CD4-positive, alpha-beta memory T cell (primary cell): ENCODE results near the gene ZNF689. TPM values are rescaled to one million over a fixed set of nuclear protein-coding genes. Genes with fewer than 3 reads are reported as not detected.
A peak's percentile ranks its signal among the peaks of the same experiment; 100 is the strongest.

Source experiments
- CTCF ChIA-PET: fragments of 350-600 bp; sonication (Branson Sonifier 250); formaldehyde crosslinking; loops from one replicate; lab custom pipeline; 2021; ENCODE audit warnings: inconsistent platforms; ENCODE audit not compliant: partially characterized antibody; lab: Charles Lee
- POLR2A ChIA-PET: fragments of 350-600 bp; sonication (Branson Sonifier 250); formaldehyde crosslinking; loops from one replicate; lab custom pipeline; 2021; ENCODE audit not compliant: partially characterized antibody; lab: Charles Lee
- DNase-seq, 5 donors: peaks; one replicate each; pipeline versions ENCODE4 v3.0.0 to v3.0.0-alpha.2; 2020 to 2022; ENCODE audit warnings: mixed read lengths in 1 of 5
- H3K27ac ChIP-seq: one replicate; pipeline ENCODE4 v1.7.0; 2013; ENCODE audit warnings: low read depth, low read length
- H3K27me3 ChIP-seq: 2 replicates; pipeline ENCODE4 v1.7.0; 2013; ENCODE audit warnings: mild to moderate bottlenecking, low read length, moderate library complexity; ENCODE audit not compliant: insufficient read depth
- H3K36me3 ChIP-seq: 2 replicates; pipeline ENCODE4 v1.7.0; 2013; ENCODE audit warnings: mild to moderate bottlenecking, low read length, moderate library complexity; ENCODE audit not compliant: insufficient read depth
- H3K4me1 ChIP-seq: 2 replicates; pipeline ENCODE4 v1.7.0; 2013; ENCODE audit warnings: mild to moderate bottlenecking, low read length, moderate library complexity; ENCODE audit not compliant: insufficient read depth
- H3K4me3 ChIP-seq, 2 donors: one replicate each; pipeline ENCODE4 v1.7.0; 2013; ENCODE audit warnings: low read length in 2 of 2, mild to moderate bottlenecking in 1 of 2
- H3K9me3 ChIP-seq, 2 donors: one replicate each; pipeline ENCODE4 v1.7.0; 2013; ENCODE audit warnings: low read length in 2 of 2, control low read depth in 1 of 2; ENCODE audit not compliant: control insufficient read depth in 1 of 2
- H3K27ac Mint-ChIP-seq, 7 donors: one replicate each; pipeline ENCODE4 v1.8.0; 2020 to 2021; ENCODE audit warnings: mixed read lengths in 7 of 7, mild to moderate bottlenecking in 6 of 7, inconsistent platforms in 3 of 7, moderate library complexity in 3 of 7
- H3K27me3 Mint-ChIP-seq, 2 donors: one replicate each; pipeline ENCODE4 v1.8.0; 2020 to 2021; ENCODE audit warnings: mixed read lengths in 2 of 2
- H3K36me3 Mint-ChIP-seq, 2 donors: one replicate each; pipeline ENCODE4 v1.8.0; 2020 to 2021; ENCODE audit warnings: mixed read lengths in 2 of 2, inconsistent platforms in 1 of 2, mild to moderate bottlenecking in 1 of 2
- H3K4me1 Mint-ChIP-seq, 4 donors: one replicate each; pipeline ENCODE4 v1.8.0; 2020 to 2021; ENCODE audit warnings: mixed read lengths in 4 of 4, mild to moderate bottlenecking in 1 of 4
- H3K4me3 Mint-ChIP-seq, 8 donors: one replicate each; pipeline ENCODE4 v1.8.0; 2020 to 2021; ENCODE audit warnings: mixed read lengths in 8 of 8, mild to moderate bottlenecking in 7 of 8, moderate library complexity in 6 of 8, inconsistent platforms in 3 of 8
- H3K9me3 Mint-ChIP-seq, 8 donors: one replicate each; pipeline ENCODE4 v1.8.0; 2020 to 2021; ENCODE audit warnings: mixed read lengths in 8 of 8, mild to moderate bottlenecking in 5 of 8, inconsistent platforms in 3 of 8, moderate library complexity in 1 of 8
- intact Hi-C: fragments of 100-400 bp; cut with micrococcal nuclease; formaldehyde crosslinking; loops from one replicate; pipeline ENCODE4 v1.15.1; 2023
- polyA plus RNA-seq, 2 donors: library from polyadenylated mRNA; unstranded; fragments of 300-500 nt; fragmentation: Illumina TruSeq; gene quantifications; one replicate each; pipeline ENCODE4 v1.2.3, GENCODE V29; 2021
- total RNA-seq, 2 experiments: library from RNA; stranded (reverse); gene quantifications; one replicate each; pipeline ENCODE4 v1.2.3, GENCODE V29; 2021

The ZNF689 gene
- total and polyA plus RNA-seq, 4 experiments from 2014 or later: 11.9 to 14.5 (median 13.3) TPM

DNA sequence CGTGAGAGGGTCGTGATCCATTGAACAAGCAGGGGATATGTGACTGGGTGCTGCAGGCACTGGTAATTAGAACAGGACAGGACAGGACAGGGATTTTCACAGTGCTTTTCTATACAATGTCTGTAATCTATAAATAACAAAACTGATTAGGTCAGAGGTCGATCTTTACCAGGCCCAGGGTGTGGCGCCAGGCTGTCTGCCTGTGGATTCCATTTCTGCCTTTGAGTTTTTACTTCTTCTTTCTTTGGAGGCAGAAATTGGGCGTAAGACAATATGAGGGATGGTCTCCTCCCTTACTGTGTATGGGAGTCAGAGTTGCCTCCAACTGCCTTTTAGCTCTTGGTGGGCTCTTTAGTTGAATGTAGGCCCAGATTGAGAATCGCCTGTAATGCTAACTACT is 50.5 kb downstream of the ZNF689 start:
- Mint-ChIP-seq H3K9me3 (peaks cover 0 to 2% (median 0%) of the 10 kb centered on the region in 8 donors), H3K4me3 (peak overlapping the region in 5 of 8 donors; percentile 46 to 89 (median 74)), H3K4me1 (peaks cover 9 to 41% (median 25%) of the 10 kb centered on the region in 4 donors), H3K36me3 (peaks cover 7 to 10% of the 10 kb centered on the region in 2 donors), H3K27ac (peak overlapping the region in 6 of 7 donors; percentile 30 to 97 (median 93)), H3K27me3 (no peaks in the 10 kb centered on the region)
- no peak for DNase-seq
- H3K36me3 ChIP-seq: peaks cover 6% of the 10 kb centered on the region
- intact Hi-C loops: loop anchor here (2.0 kb wide), 2 partner anchors 75 to 99 kb away; partner anchors contain the start of gene FBRS
- no peak overlapping the region for H3K4me3 ChIP-seq
- no peak overlapping the region for H3K27ac ChIP-seq
- H3K9me3 ChIP-seq: no peaks in the 10 kb centered on the region
- peaks cover 40% of the 10 kb centered on the region for H3K4me1 ChIP-seq
- H3K27me3 ChIP-seq: no peaks in the 10 kb centered on the region
- POLR2A ChIA-PET: interaction anchor here (1.7 to 13.9 kb wide), 6 partner anchors 8 to 142 kb away, joined by 9 to 457 read pairs (median 50); partner anchors contain the start of genes DCTPP1, ZNF688 and ZNF747
- CTCF ChIA-PET: interaction anchor here (1.0 to 1.6 kb wide), 3 partner anchors 12 to 38 kb away, joined by 3 to 4 read pairs (median 4); partner anchors contain the start of gene ZNF688

DNA sequence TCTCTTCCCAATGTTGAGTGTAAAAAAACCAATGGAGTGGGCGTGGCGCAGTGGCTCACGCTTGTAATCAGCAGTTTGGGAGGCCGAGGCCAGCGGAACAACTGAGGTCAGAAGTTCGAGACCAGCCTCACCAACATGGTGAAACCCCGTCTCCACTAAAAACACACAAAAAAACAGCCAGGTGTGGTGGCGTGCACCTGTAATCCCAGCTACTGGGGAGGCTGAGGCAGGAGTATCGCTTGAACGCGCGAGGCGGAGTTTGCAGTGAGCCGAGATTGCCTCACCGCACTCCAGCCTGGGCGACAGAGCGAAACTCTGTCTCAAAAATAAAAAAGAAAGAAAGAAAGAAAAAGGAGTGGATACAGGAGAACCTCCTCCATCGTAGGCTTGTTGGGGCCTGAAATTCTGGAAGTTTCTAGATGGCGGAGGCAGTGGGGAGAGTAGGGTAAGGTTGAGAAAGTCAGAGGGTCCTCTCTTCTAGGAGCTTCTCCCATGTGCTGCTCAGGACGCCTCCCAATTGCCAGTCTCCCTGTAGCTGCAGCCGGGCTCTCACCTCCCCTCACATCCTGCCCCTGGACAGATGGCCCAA is 51.3 kb downstream of the ZNF689 start:
- H3K27ac ChIP-seq: peak overlapping the region; percentile 95
- no peak for DNase-seq
- peaks cover 0 to 2% (median 0%) of the 10 kb centered on the region in 8 donors for H3K9me3 Mint-ChIP-seq
- H3K9me3 ChIP-seq: no peaks in the 10 kb centered on the region
- peaks cover 47% of the 10 kb centered on the region for H3K4me1 ChIP-seq
- ChIA-PET CTCF (interaction anchor here (0.6 to 3.0 kb wide), 15 partner anchors 8 to 135 kb away, joined by 3 to 101 read pairs (median 6); partner anchors contain the start of genes DCTPP1, ZNF688, ZNF747 and ZNF785), POLR2A (interaction anchor here (0.7 to 13.9 kb wide), 30 partner anchors 9 to 467 kb away, joined by 3 to 457 read pairs (median 7); partner anchors contain the start of genes DCTPP1, FBRS, ITGAL and PRR14)
- peaks cover 14% of the 10 kb centered on the region in 2 donors for H3K36me3 Mint-ChIP-seq
- H3K27ac Mint-ChIP-seq: peak overlapping the region; percentile 92 to 97 (median 94)
- peak overlapping the region; percentile 88 to 94 (median 92) for H3K4me3 Mint-ChIP-seq
- H3K27me3 Mint-ChIP-seq: no peaks in the 10 kb centered on the region
- intact Hi-C loops: loop anchor here (1.0 to 2.0 kb wide), 8 partner anchors 13 to 139 kb away; partner anchors contain the start of genes DCTPP1, FBRS and ZNF785
- no peaks in the 10 kb centered on the region for H3K27me3 ChIP-seq
- peaks cover 12 to 48% (median 30%) of the 10 kb centered on the region in 4 donors for H3K4me1 Mint-ChIP-seq
- peak overlapping the region in 1 of 2 donors; percentile 75 for H3K4me3 ChIP-seq
- peaks cover 14% of the 10 kb centered on the region for H3K36me3 ChIP-seq

DNA sequence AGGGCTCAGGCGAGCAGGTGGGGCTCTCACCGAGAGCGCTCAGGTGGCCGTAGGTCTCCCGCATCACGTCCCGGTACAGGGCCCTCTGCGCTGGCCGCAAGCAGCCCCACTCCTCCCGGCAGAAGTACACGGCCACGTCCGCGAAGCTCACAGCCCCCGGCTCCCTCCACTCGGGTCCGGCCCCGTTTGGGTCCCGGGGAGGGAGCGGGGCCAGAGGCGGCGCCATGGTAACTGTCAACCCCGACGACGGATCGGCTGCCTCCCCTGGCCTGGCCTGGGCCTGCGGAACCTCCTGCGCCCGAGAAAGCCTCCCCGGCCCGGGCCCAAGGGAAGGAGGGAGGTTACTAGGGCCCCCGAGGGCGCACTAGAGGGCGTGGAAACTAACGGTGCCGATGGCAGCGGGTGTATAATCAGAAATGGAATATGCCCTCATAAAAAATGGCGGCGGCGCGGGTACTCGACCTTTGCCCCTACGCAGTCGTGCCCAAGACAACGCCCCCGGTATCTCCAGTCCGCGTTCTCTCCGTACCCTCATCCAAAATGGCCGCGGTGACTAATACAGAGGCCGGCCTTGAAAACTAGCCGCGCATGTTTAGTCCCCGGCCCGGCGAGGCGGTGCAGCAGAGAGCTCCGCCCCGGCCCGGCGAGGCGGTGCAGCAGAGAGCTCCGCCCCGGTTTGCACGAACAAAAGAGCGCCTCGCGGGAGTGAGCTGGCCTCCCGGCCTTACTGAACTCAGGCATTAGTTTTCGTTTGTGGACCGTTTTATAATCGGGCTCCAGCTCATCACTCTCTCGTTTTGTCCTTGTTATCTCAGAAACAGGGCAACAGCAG is 52.0 kb downstream of the ZNF689 start, which contains the start of gene ZNF764:
ZNF764 (minus strand) TSS at position 418 of the 832 bp plus-strand sequence; CDS start at position 226, 192 bp downstream.
- H3K9me3 Mint-ChIP-seq: peaks cover 0 to 2% (median 0%) of the 10 kb centered on the region in 8 donors
- peaks cover 54% of the 10 kb centered on the region for H3K4me1 ChIP-seq
- CTCF ChIA-PET: interaction anchor here (0.6 to 3.0 kb wide), 19 partner anchors 8 to 136 kb away, joined by 3 to 101 read pairs (median 5); partner anchors contain the start of genes DCTPP1, PRR14, ZNF688 and ZNF747

DNA sequence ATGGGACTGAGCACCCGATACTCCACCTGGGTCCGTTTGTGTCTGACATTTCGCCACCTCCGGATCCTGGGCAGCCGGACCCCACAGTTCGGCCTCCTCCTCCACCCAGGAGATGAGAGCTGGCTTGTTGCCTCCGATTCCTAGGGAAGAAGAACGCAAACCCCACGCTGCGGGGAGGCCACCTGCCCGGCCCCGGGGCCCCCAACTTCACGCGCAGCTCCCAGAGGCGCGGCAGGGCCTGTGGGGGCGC is 52.6 kb downstream of the ZNF689 start:
- peaks cover 20 to 21% of the 10 kb centered on the region in 2 donors for H3K36me3 Mint-ChIP-seq
- Histone ChIP-seq H3K36me3 (peaks cover 22% of the 10 kb centered on the region), H3K27me3 (no peaks in the 10 kb centered on the region), H3K27ac (peak overlapping the region; percentile 95), H3K9me3 (no peaks in the 10 kb centered on the region), H3K4me1 (peaks cover 60% of the 10 kb centered on the region), H3K4me3 (peak overlapping the region; percentile 58 to 75)
- H3K27me3 Mint-ChIP-seq: no peaks in the 10 kb centered on the region
- H3K4me3 Mint-ChIP-seq: peak overlapping the region; percentile 88 to 94 (median 92)
- DNase-seq: no peak
- CTCF ChIA-PET: interaction anchor here (0.7 to 3.0 kb wide), 16 partner anchors 9 to 136 kb away, joined by 3 to 101 read pairs (median 6); partner anchors contain the start of genes DCTPP1, PRR14, SEPHS2 and ZNF688
- H3K27ac Mint-ChIP-seq: peak overlapping the region; percentile 93 to 97 (median 95)
- peaks cover 24 to 60% (median 43%) of the 10 kb centered on the region in 4 donors for H3K4me1 Mint-ChIP-seq
- H3K9me3 Mint-ChIP-seq: peaks cover 0 to 2% (median 0%) of the 10 kb centered on the region in 8 donors
- POLR2A ChIA-PET: interaction anchor here (0.6 to 13.9 kb wide), 26 partner anchors 9 to 212 kb away, joined by 3 to 457 read pairs (median 10); partner anchors contain the start of genes DCTPP1, FBRS, ITGAL and PRR14
- intact Hi-C loops: no loop called here

More for the DNA sequence above, 52.0 kb downstream of the ZNF689 start, which contains the start of gene ZNF764:
- Histone ChIP-seq H3K27ac (peak within 1 kb of the TSS; percentile 95), H3K27me3 (no peaks in the 10 kb centered on the region), H3K9me3 (no peaks in the 10 kb centered on the region), H3K36me3 (peaks cover 21% of the 10 kb centered on the region), H3K4me3 (peak within 1 kb of the TSS; percentile 58 to 75)
- POLR2A ChIA-PET: interaction anchor here (0.6 to 13.9 kb wide), 34 partner anchors 9 to 466 kb away, joined by 3 to 457 read pairs (median 5); partner anchors contain the start of genes DCTPP1, FBRS, ITGAL and PRR14
- H3K27ac Mint-ChIP-seq: peak within 1 kb of the TSS; percentile 93 to 97 (median 95)
- peaks cover 19 to 55% (median 37%) of the 10 kb centered on the region in 4 donors for H3K4me1 Mint-ChIP-seq
- intact Hi-C loops: loop anchor here (1.0 to 2.0 kb wide), 8 partner anchors 14 to 140 kb away; partner anchors contain the start of genes DCTPP1, FBRS and ZNF785
- DNase-seq: peak; percentile 94 to 98 (median 96)
- peak within 1 kb of the TSS; percentile 88 to 94 (median 92) for H3K4me3 Mint-ChIP-seq
- no peaks in the 10 kb centered on the region for H3K27me3 Mint-ChIP-seq
- peaks cover 20 to 21% of the 10 kb centered on the region in 2 donors for H3K36me3 Mint-ChIP-seq

DNA sequence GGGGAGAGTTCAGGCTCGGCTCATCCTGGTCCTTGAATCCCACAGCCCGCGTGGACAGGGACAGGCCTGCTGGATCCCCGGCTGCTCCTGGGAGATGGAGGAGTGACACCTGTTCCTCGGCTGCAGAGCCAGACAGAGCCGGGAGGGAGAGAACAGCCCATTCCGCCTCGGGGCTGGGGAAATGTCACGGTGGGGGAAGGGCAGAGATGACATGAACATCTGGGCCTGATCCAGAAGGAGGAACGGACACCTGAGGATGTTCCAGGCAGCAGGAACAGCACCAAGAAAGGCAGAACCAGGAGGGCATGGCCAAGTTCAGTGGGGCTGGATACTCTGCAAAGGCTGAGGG is 54.1 kb downstream of the ZNF689 start:
- peaks cover 30 to 70% (median 49%) of the 10 kb centered on the region in 4 donors for H3K4me1 Mint-ChIP-seq

More for the DNA sequence above, 54.1 kb downstream of the ZNF689 start:
- Histone ChIP-seq H3K4me3 (no peak overlapping the region), H3K9me3 (no peaks in the 10 kb centered on the region), H3K27ac (no peak overlapping the region), H3K27me3 (no peaks in the 10 kb centered on the region), H3K36me3 (peaks cover 22% of the 10 kb centered on the region), H3K4me1 (peaks cover 65% of the 10 kb centered on the region)
- Mint-ChIP-seq H3K27ac (peak overlapping the region; percentile 61 to 96 (median 89)), H3K27me3 (no peaks in the 10 kb centered on the region), H3K9me3 (peaks cover 0 to 2% (median 0%) of the 10 kb centered on the region in 8 donors), H3K36me3 (peaks cover 20 to 25% of the 10 kb centered on the region in 2 donors), H3K4me3 (peak overlapping the region; percentile 59 to 94 (median 90))
- intact Hi-C loops: no loop called here
- ChIA-PET POLR2A (interaction anchor here (7.2 to 13.9 kb wide), 2 partner anchors 15 to 24 kb away, joined by 188 to 457 read pairs; partner anchors contain the start of genes ZNF688 and ZNF747), CTCF (no interaction called here)
- no peak for DNase-seq
